ENCODE measurements around the gene PRPSAP2.

- no peak for TF ChIP-seq POLR2AphosphoS5 (IDR thresholded peaks at IDR 0.05)
- TF ChIP-seq, protein P1, sequence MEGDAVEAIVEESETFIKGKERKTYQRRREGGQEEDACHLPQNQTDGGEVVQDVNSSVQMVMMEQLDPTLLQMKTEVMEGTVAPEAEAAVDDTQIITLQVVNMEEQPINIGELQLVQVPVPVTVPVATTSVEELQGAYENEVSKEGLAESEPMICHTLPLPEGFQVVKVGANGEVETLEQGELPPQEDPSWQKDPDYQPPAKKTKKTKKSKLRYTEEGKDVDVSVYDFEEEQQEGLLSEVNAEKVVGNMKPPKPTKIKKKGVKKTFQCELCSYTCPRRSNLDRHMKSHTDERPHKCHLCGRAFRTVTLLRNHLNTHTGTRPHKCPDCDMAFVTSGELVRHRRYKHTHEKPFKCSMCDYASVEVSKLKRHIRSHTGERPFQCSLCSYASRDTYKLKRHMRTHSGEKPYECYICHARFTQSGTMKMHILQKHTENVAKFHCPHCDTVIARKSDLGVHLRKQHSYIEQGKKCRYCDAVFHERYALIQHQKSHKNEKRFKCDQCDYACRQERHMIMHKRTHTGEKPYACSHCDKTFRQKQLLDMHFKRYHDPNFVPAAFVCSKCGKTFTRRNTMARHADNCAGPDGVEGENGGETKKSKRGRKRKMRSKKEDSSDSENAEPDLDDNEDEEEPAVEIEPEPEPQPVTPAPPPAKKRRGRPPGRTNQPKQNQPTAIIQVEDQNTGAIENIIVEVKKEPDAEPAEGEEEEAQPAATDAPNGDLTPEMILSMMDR (IDR thresholded peaks at IDR 0.05): no peak
These were observed 67.3 kb downstream of the PRPSAP2 start for GRCh38 chr17:18925187-18925586.

Data from upper lobe of left lung (tissue), 4 donors.